Activated CD8-positive, alpha-beta T cell treated with anti-CD3 and anti-CD28 coated beads for 36 hours (primary cell): ENCODE results near the gene GABARAPL2. TPM values are rescaled to one million over a fixed set of nuclear protein-coding genes. Genes with fewer than 3 reads are reported as not detected.
A peak's percentile ranks its signal among the peaks of the same experiment; 100 is the strongest.

ENCODE experiments used
- ATAC-seq: fragments of 200-7000 bp; cut with Tn5 transposase; one replicate; pipeline ENCODE4 v1.10.0; 2021; ENCODE audit warnings: mild to moderate bottlenecking, moderate library complexity
- CTCF ChIA-PET: fragments of 350-600 bp; sonication (Branson Sonifier 250); formaldehyde crosslinking; loops from one replicate; lab custom pipeline; 2021; ENCODE audit warnings: antibody characterized with exemption; lab: Charles Lee
- POLR2A ChIA-PET: fragments of 350-600 bp; sonication (Branson Sonifier 250); formaldehyde crosslinking; loops from one replicate; lab custom pipeline; 2021; ENCODE audit warnings: antibody characterized with exemption; lab: Charles Lee
- DNase-seq: peaks from one replicate; pipeline ENCODE4 v3.0.0-alpha.2; 2020
- H3K27ac Mint-ChIP-seq: one replicate; pipeline ENCODE4 v1.8.0; 2021; ENCODE audit warnings: mild to moderate bottlenecking, mixed read lengths
- H3K27me3 Mint-ChIP-seq: one replicate; pipeline ENCODE4 v1.8.0; 2021; ENCODE audit warnings: mixed read lengths
- H3K36me3 Mint-ChIP-seq: one replicate; pipeline ENCODE4 v1.8.0; 2021; ENCODE audit warnings: low read depth, mixed read lengths
- H3K4me1 Mint-ChIP-seq: one replicate; pipeline ENCODE4 v1.8.0; 2021; ENCODE audit warnings: low read depth, mixed read lengths
- H3K4me3 Mint-ChIP-seq: one replicate; pipeline ENCODE4 v1.8.0; 2021; ENCODE audit warnings: mild to moderate bottlenecking, moderate library complexity, mixed read lengths
- H3K9me3 Mint-ChIP-seq: one replicate; pipeline ENCODE4 v1.8.0; 2021; ENCODE audit warnings: mixed read lengths
- CTCF ChIP-seq: fragments of 200-600 bp; IDR thresholded peaks from one replicate; pipeline ENCODE4 v1.8.0; 2022; ENCODE audit warnings: antibody characterized with exemption, mild to moderate bottlenecking
- intact Hi-C: fragments of 100-400 bp; cut with micrococcal nuclease; formaldehyde crosslinking; loops from one replicate; pipeline ENCODE4 v1.10.0; 2022
- total RNA-seq, 2 experiments: library from RNA; stranded (reverse); gene quantifications; one replicate each; pipeline ENCODE4 v1.2.3, GENCODE V29; 2021

The GABARAPL2 gene
- total RNA-seq, 2 experiments from 2014 or later, result 56.3 to 57.4 TPM

- H3K4me1 Mint-ChIP-seq, result peaks cover 4% of the 10 kb centered on the region
- ATAC-seq, result no peak
Measured at GRCh38 chr16:75552951-75553350, 13.2 kb upstream of the GABARAPL2 start.

GRCh38 chr16:75555213-75555706 is 10.9 kb upstream of the GABARAPL2 start:
- ATAC-seq (no peak), DNase-seq (peak; percentile 57)
- no peak for TF ChIP-seq CTCF
- ChIA-PET POLR2A (interaction anchor here (0.7 to 3.7 kb wide), 5 partner anchors 8 to 93 kb away, joined by 3 to 19 read pairs (median 4); partner anchors contain the start of genes GABARAPL2, KARS1 and TERF2IP), CTCF (interaction anchor here (0.8 to 2.9 kb wide), 5 partner anchors 9 to 92 kb away, joined by 3 to 12 read pairs (median 6); no protein-coding TSS in a partner anchor)
- intact Hi-C loops, result no loop called here
- Mint-ChIP-seq H3K27me3 (peaks cover 6% of the 10 kb centered on the region), H3K4me3 (peak overlapping the region; percentile 85), H3K4me1 (peaks cover 4% of the 10 kb centered on the region), H3K27ac (peak overlapping the region; percentile 67), H3K9me3 (no peaks in the 10 kb centered on the region), H3K36me3 (no peaks in the 10 kb centered on the region)

More at GRCh38 chr16:75552951-75553350, 13.2 kb upstream of the GABARAPL2 start:
- ChIA-PET CTCF (interaction anchor here (1.2 to 1.5 kb wide), 3 partner anchors 36 to 211 kb away, joined by 3 to 5 read pairs (median 3); no protein-coding TSS in a partner anchor), POLR2A (interaction anchor here (0.9 kb wide), 1 partner anchor 65 kb away, joined by 3 read pairs; no protein-coding TSS in a partner anchor)
- H3K27me3 Mint-ChIP-seq, result peaks cover 6% of the 10 kb centered on the region
- TF ChIP-seq CTCF, result no peak
- no peak for DNase-seq
- intact Hi-C loops, result no loop called here
- no peaks in the 10 kb centered on the region for H3K9me3 Mint-ChIP-seq
- no peak overlapping the region for H3K4me3 Mint-ChIP-seq
- H3K36me3 Mint-ChIP-seq, result no peaks in the 10 kb centered on the region
- no peak overlapping the region for H3K27ac Mint-ChIP-seq

DNA sequence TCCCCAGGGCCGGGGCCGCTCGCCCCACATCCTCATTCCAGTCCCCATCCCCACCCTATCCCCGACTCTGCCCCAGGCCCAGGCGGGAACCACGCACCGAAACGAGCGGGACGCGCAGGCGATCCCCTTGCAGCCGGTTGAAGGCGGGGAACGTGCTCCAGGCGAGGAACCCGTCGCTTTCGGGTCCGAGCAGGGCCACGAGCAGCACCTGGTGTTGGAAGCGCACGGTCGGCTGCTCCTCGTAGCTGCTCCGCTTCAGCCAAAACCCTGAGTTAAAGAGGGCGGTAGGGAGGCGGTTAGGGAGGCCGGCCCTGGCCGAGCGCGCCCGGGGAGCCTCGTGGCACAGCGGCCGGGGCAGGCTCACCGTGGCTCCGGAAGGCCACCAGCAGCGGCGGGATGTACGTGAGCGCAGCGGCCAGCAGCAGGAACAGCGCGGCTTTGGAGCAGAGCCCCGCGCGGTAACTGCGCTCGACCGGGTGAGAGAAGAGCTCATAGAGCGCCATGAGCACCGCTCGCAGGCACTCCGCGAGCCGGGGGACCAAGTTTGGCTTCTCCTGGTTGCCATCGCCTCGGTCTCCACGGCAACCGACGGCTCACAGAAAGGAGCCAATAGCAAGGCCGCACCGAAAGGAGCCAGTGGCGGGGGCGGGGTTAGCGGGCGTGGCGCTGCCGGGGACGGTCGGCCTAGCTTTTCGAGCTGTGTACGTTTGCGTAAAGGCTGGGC is 10.3 kb upstream of the GABARAPL2 start, which contains the start of gene TMEM231:
Gene TMEM231, minus strand, starts transcription at position 546 of the 724 bp plus-strand sequence. Its CDS starts 43 bp downstream, at position 503.
- H3K27ac Mint-ChIP-seq, result peak within 1 kb of the TSS; percentile 77
- H3K4me3 Mint-ChIP-seq, result peak within 1 kb of the TSS; percentile 85
- intact Hi-C loops, result no loop called here
- H3K4me1 Mint-ChIP-seq, result peaks cover 4% of the 10 kb centered on the region
- peaks cover 6% of the 10 kb centered on the region for H3K27me3 Mint-ChIP-seq
- peak; percentile 99 for DNase-seq
- no peaks in the 10 kb centered on the region for H3K9me3 Mint-ChIP-seq
- H3K36me3 Mint-ChIP-seq, result no peaks in the 10 kb centered on the region
- CTCF ChIA-PET, result interaction anchor here (0.8 to 2.9 kb wide), 4 partner anchors 9 to 92 kb away, joined by 3 to 12 read pairs (median 5); no protein-coding TSS in a partner anchor
- no peak for TF ChIP-seq CTCF
- peak; percentile 97 for ATAC-seq
- POLR2A ChIA-PET, result interaction anchor here (1.0 to 3.7 kb wide), 4 partner anchors 9 to 92 kb away, joined by 3 to 19 read pairs (median 10); partner anchors contain the start of genes GABARAPL2, KARS1 and TERF2IP

DNA sequence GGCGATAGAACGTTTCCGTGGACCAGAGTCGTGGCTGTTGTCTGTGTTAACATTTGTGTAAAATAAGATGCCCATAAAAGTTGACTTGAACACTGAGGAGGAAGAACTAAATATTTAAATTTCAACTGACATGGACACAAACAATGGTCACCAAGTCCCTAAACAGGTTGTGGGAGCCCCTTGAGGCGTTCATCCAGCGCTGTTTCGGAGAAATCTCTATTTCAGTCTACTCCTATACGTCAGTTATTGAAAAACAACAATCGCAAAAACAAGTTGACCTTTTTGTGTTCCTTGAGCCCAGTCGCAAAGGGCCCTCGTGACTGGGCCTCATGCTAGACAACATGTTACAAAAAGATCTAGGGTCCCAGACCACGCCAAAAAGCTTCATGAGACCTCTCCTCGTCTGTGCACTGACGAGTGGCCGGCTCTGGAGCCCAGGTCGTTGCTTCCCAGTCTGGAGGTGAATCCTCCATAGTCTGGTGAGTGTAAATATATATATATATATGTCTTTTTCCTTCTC is 9.7 kb upstream of the GABARAPL2 start:
- no peaks in the 10 kb centered on the region for H3K9me3 Mint-ChIP-seq
- peaks cover 6% of the 10 kb centered on the region for H3K27me3 Mint-ChIP-seq
- peaks cover 4% of the 10 kb centered on the region for H3K4me1 Mint-ChIP-seq
- H3K27ac Mint-ChIP-seq, result peak overlapping the region; percentile 77
- POLR2A ChIA-PET, result interaction anchor here (1.0 to 3.7 kb wide), 4 partner anchors 8 to 91 kb away, joined by 3 to 19 read pairs (median 10); partner anchors contain the start of genes GABARAPL2, KARS1 and TERF2IP
- DNase-seq (no peak), ATAC-seq (no peak)
- CTCF ChIA-PET, result interaction anchor here (0.8 to 2.9 kb wide), 5 partner anchors 8 to 93 kb away, joined by 3 to 12 read pairs (median 3); no protein-coding TSS in a partner anchor
- intact Hi-C loops, result no loop called here
- TF ChIP-seq CTCF, result no peak
- H3K4me3 Mint-ChIP-seq, result peak overlapping the region; percentile 85
- no peaks in the 10 kb centered on the region for H3K36me3 Mint-ChIP-seq
